H1 (cell line): ENCODE results near the gene MAIP1. TPM values are rescaled to one million over a fixed set of nuclear protein-coding genes. Genes with fewer than 3 reads are reported as not detected.

Experiments
- CTCF ChIA-PET: fragments of 300-600 bp; sonication (Branson Sonifier 250); formaldehyde crosslinking; loops from one replicate; lab custom pipeline; 2021; ENCODE audit not compliant: partially characterized antibody; lab: Charles Lee
- POLR2A ChIA-PET: fragments of 300-600 bp; sonication (Branson Sonifier 250); formaldehyde crosslinking; loops from one replicate; lab custom pipeline; 2021; ENCODE audit warnings: inconsistent platforms; ENCODE audit not compliant: partially characterized antibody; lab: Charles Lee
- DNase-seq, 2 experiments: peaks; one replicate each; pipeline versions ENCODE4 v3.0.0 to v3.0.0-alpha.2; 2010 to 2022; ENCODE audit warnings: low spot score in 2 of 2, low read depth in 1 of 2, mixed read lengths in 1 of 2
- FAIRE-seq: peaks from 2 replicates; lab custom pipeline; 2011; peaks lifted over from hg19 to GRCh38; lab: Jason Lieb, UNC
- H2AFZ ChIP-seq: 2 replicates; pipeline ENCODE4 v1.8.1; 2012; ENCODE audit warnings: low read length, inconsistent platforms
- H2AK5ac ChIP-seq: 2 replicates; pipeline ENCODE4 v1.6.1; 2013; ENCODE audit warnings: low read depth, low read length
- H2BK120ac ChIP-seq: replicated peaks from 2 replicates; pipeline ENCODE3; 2013; ENCODE audit warnings: low read depth, low read length, inconsistent platforms
- H2BK12ac ChIP-seq: 2 replicates; pipeline ENCODE4 v1.6.1; 2013; ENCODE audit warnings: low read depth, low read length
- H2BK15ac ChIP-seq: 2 replicates; pipeline ENCODE4 v1.6.1; 2013; ENCODE audit warnings: low read length
- H2BK20ac ChIP-seq: 2 replicates; pipeline ENCODE4 v1.6.1; 2013; ENCODE audit warnings: low read length
- H2BK5ac ChIP-seq: 2 replicates; pipeline ENCODE4 v1.6.1; 2013; ENCODE audit warnings: low read depth, low read length
- H3K14ac ChIP-seq: 2 replicates; pipeline ENCODE4 v1.6.1; 2013; ENCODE audit warnings: inconsistent platforms; ENCODE audit not compliant: insufficient read length
- H3K18ac ChIP-seq: 2 replicates; pipeline ENCODE4 v1.6.1; 2013; ENCODE audit warnings: low read length; ENCODE audit errors: extremely low read depth
- H3K23ac ChIP-seq: 2 replicates; pipeline ENCODE4 v1.6.1; 2013; ENCODE audit warnings: inconsistent platforms; ENCODE audit not compliant: insufficient read length
- H3K23me2 ChIP-seq: 2 replicates; pipeline ENCODE4 v1.6.1; 2013; ENCODE audit warnings: low read depth, low read length
- H3K27ac ChIP-seq: 2 replicates; pipeline ENCODE4 v1.6.1; 2011; ENCODE audit warnings: low read depth, low read length, inconsistent platforms
- H3K27me3 ChIP-seq, 4 experiments: replicated peaks in 1 of 4; 1 replicate in 1 of 4; 2 replicates in 3 of 4; pipeline versions ENCODE4 v1.6.1 to v1.8.1; 2011 to 2013; ENCODE audit warnings: low read length in 3 of 4, mild to moderate bottlenecking in 3 of 4, inconsistent platforms in 2 of 4, mixed read lengths in 2 of 4, moderate library complexity in 1 of 4; ENCODE audit not compliant: control insufficient read depth in 3 of 4, insufficient read depth in 3 of 4; ENCODE audit errors: extremely low read depth in 1 of 4
- H3K36me3 ChIP-seq, 4 experiments: 2 replicates each; pipeline versions ENCODE4 v1.6.1 to v1.8.1; 2011 to 2013; ENCODE audit warnings: mild to moderate bottlenecking in 4 of 4, low read length in 3 of 4, moderate library complexity in 2 of 4, control low read depth in 1 of 4, inconsistent platforms in 1 of 4; ENCODE audit not compliant: insufficient read depth in 4 of 4, control insufficient read depth in 2 of 4
- H3K4ac ChIP-seq: replicated peaks from 2 replicates; pipeline ENCODE3; 2013; ENCODE audit warnings: low read length, low read depth, mixed read lengths, inconsistent platforms; ENCODE audit not compliant: insufficient read length
- H3K4me1 ChIP-seq, 4 experiments: replicated peaks in 1 of 4; 1 replicate in 1 of 4; 2 replicates in 3 of 4; pipeline versions ENCODE4 v1.6.1 to v1.8.1; 2011 to 2013; ENCODE audit warnings: low read length in 3 of 4, inconsistent platforms in 2 of 4, mixed read lengths in 1 of 4; ENCODE audit not compliant: insufficient read depth in 4 of 4, control insufficient read depth in 3 of 4
- H3K4me2 ChIP-seq, 2 experiments: 2 replicates each; pipeline versions ENCODE4 v1.6.1 to v1.8.1; 2011 to 2013; ENCODE audit warnings: low read depth in 2 of 2, low read length in 2 of 2, control low read depth in 1 of 2, inconsistent platforms in 1 of 2, mild to moderate bottlenecking in 1 of 2; ENCODE audit not compliant: insufficient read depth in 1 of 2
- H3K4me3 ChIP-seq, 4 experiments: fragments of 200-600, 300-600 bp in 1 of 4; sonication (generic), shearing (Covaris generic), sonication (Bioruptor Twin) in 1 of 4; 2 replicates each; pipeline versions ENCODE4 v1.5.1 to v1.8.1; 2011 to 2016; ENCODE audit warnings: low read length in 4 of 4, low read depth in 3 of 4, control low read depth in 2 of 4, inconsistent platforms in 2 of 4, mild to moderate bottlenecking in 2 of 4, mixed read lengths in 1 of 4, moderate library complexity in 1 of 4; ENCODE audit not compliant: insufficient read depth in 2 of 4; ENCODE audit errors: extremely low read depth in 1 of 4
- H3K56ac ChIP-seq: replicated peaks from 2 replicates; pipeline ENCODE3; 2013; ENCODE audit warnings: low read depth, mild to moderate bottlenecking, mixed read lengths, low read length, inconsistent platforms; ENCODE audit not compliant: insufficient read length
- H3K79me1 ChIP-seq: 2 replicates; pipeline ENCODE4 v1.6.1; 2013; ENCODE audit warnings: low read depth, low read length, control low read depth
- H3K79me2 ChIP-seq, 2 experiments: 2 replicates each; pipeline versions ENCODE4 v1.6.1 to v1.8.1; 2012 to 2013; ENCODE audit warnings: low read length in 2 of 2, mild to moderate bottlenecking in 2 of 2, inconsistent platforms in 1 of 2; ENCODE audit not compliant: insufficient read depth in 2 of 2, control insufficient read depth in 1 of 2
- H3K9ac ChIP-seq, 4 experiments: replicated peaks in 1 of 4; 1 replicate in 1 of 4; 2 replicates in 3 of 4; pipeline versions ENCODE4 v1.6.1 to v1.8.1; 2011 to 2013; ENCODE audit warnings: low read depth in 3 of 4, low read length in 3 of 4, control low read depth in 2 of 4, mild to moderate bottlenecking in 2 of 4, moderate library complexity in 2 of 4, inconsistent platforms in 1 of 4; ENCODE audit errors: extremely low read depth in 1 of 4
- H3K9me3 ChIP-seq, 2 experiments: 2 replicates each; pipeline versions ENCODE4 v1.6.1 to v1.8.1; 2012 to 2013; ENCODE audit warnings: mild to moderate bottlenecking in 2 of 2, moderate library complexity in 2 of 2, control low read depth in 1 of 2, inconsistent platforms in 1 of 2, low read depth in 1 of 2, low read length in 1 of 2, mixed read lengths in 1 of 2; ENCODE audit not compliant: insufficient read depth in 2 of 2
- H4K20me1 ChIP-seq, 2 experiments: replicated peaks in 1 of 2; 2 replicates each; pipeline versions ENCODE3 to v1.8.1; 2011 to 2013; ENCODE audit warnings: inconsistent platforms in 2 of 2, low read length in 2 of 2, mild to moderate bottlenecking in 1 of 2; ENCODE audit not compliant: insufficient read depth in 2 of 2, control insufficient read depth in 1 of 2
- H4K5ac ChIP-seq: 2 replicates; pipeline ENCODE4 v1.6.1; 2013; ENCODE audit warnings: low read length, low read depth, mixed read lengths, inconsistent platforms; ENCODE audit not compliant: insufficient read length
- H4K8ac ChIP-seq: 2 replicates; pipeline ENCODE4 v1.8.0; 2013; ENCODE audit warnings: mild to moderate bottlenecking, moderate library complexity, low read length, inconsistent platforms; ENCODE audit not compliant: insufficient read depth; ENCODE audit errors: extremely low read depth
- H4K91ac ChIP-seq: replicated peaks from 2 replicates; pipeline ENCODE3; 2013; ENCODE audit warnings: low read length, mixed read lengths, inconsistent platforms; ENCODE audit not compliant: insufficient read length
- ATF3 ChIP-seq: IDR thresholded peaks from 2 replicates; pipeline ENCODE4 v1.6.1; 2011; ENCODE audit warnings: low read depth, mild to moderate bottlenecking, low read length; ENCODE audit not compliant: insufficient read depth
- BACH1 ChIP-seq: IDR thresholded peaks from 2 replicates; pipeline ENCODE4 v1.6.1; 2012; ENCODE audit warnings: low read length, improper control_type of control experiment
- GTF2F1 ChIP-seq: IDR thresholded peaks from 2 replicates; pipeline ENCODE4 v1.6.1; 2012; ENCODE audit warnings: low read depth, low read length, improper control_type of control experiment, borderline replicate concordance
- HDAC6 ChIP-seq: IDR thresholded peaks from one replicate; pipeline ENCODE4 v1.7.1; 2012; ENCODE audit warnings: low read depth, mild to moderate bottlenecking, inconsistent platforms, low read length, moderate library complexity
- JUN ChIP-seq: IDR thresholded peaks from 2 replicates; pipeline ENCODE4 v1.6.1; 2011; ENCODE audit warnings: low read depth, mild to moderate bottlenecking, improper control_type of control experiment, low read length
- MAX ChIP-seq: IDR thresholded peaks from 2 replicates; pipeline ENCODE4 v1.6.1; 2012; ENCODE audit warnings: inconsistent platforms
- RXRA ChIP-seq: IDR thresholded peaks from 2 replicates; pipeline ENCODE4 v1.6.1; 2011; ENCODE audit warnings: low read depth, mild to moderate bottlenecking, low read length, moderate library complexity; ENCODE audit not compliant: insufficient read depth
- SIRT6 ChIP-seq: IDR thresholded peaks from one replicate; pipeline ENCODE4 v1.7.1; 2012; ENCODE audit warnings: low read length, inconsistent platforms
- SP2 ChIP-seq: IDR thresholded peaks from 2 replicates; pipeline ENCODE4 v1.6.1; 2012; ENCODE audit warnings: mild to moderate bottlenecking, low read length, inconsistent platforms
- SP4 ChIP-seq: IDR thresholded peaks from 2 replicates; pipeline ENCODE4 v1.6.1; 2012; ENCODE audit warnings: low read length, inconsistent platforms
- WGBS, 2 experiments: shearing (Covaris generic) in 1 of 2; methylation state at CpG; one replicate each; pipeline versions ENCODE4 v1.1.6 to v1.1.7; 2013 to 2015; ENCODE audit warnings: low lambda C conversion rate in 2 of 2, mixed read lengths in 2 of 2, inconsistent platforms in 1 of 2, low coverage in 1 of 2, missing lambda C conversion rate in 1 of 2; ENCODE audit not compliant: insufficient replicate concordance in 2 of 2, insufficient coverage in 1 of 2, insufficient read length in 1 of 2; ENCODE audit errors: extremely low coverage in 1 of 2, missing lambda C conversion rate in 1 of 2; 5-methylcytosine and 5-hydroxymethylcytosine counted together
- polyA plus RNA-seq, 7 experiments: library from polyadenylated mRNA; depleted of rRNA in 3 of 7; stranded (reverse) in 5 of 7; unstranded in 2 of 7; fragments of >200 nt in 5 of 7; fragments of 200-250 nt in 2 of 7; gene quantifications; 1 replicate in 5 of 7; 2 replicates in 1 of 7; 4 replicates in 1 of 7; pipeline versions ENCODE4 v1.2.1 to v1.2.3, GENCODE V29; 2011 to 2013; ENCODE audit warnings: missing spikeins in 2 of 7, mixed read lengths in 2 of 7
- total RNA-seq: library from RNA; stranded (reverse); fragmentation: NEBNext Ultra II Directional; extraction: Animal tissue kit (Norgen Biotek cat#: 25700); gene quantifications from 2 replicates; pipeline ENCODE4 v1.2.1, GENCODE V29; 2021

Gene MAIP1
- total and polyA plus RNA-seq, 2 of the 8 experiments (the other 6 are each of a cell fraction or from before 2014, with no cell fraction given), result 23.2 to 28.5 TPM

GRCh38 chr2:199951023-199951422, 4.4 kb upstream of the MAIP1 start:
- H3K18ac ChIP-seq, result no peak overlapping the region
- no peak overlapping the region for H2AK5ac ChIP-seq
- H3K9me3 ChIP-seq, result no peaks in the 10 kb centered on the region
- H4K8ac ChIP-seq, result no peak overlapping the region
- H2BK12ac ChIP-seq, result no peak overlapping the region
- FAIRE-seq (no peak), DNase-seq (no peak)
- H3K27me3 ChIP-seq, result no peaks in the 10 kb centered on the region
- no peak overlapping the region for H2BK120ac ChIP-seq
- no peak overlapping the region for H3K14ac ChIP-seq
- no peak overlapping the region for H2BK20ac ChIP-seq
- TF ChIP-seq SP2 (no peak), HDAC6 (no peak), BACH1 (no peak), RXRA (no peak), SP4 (no peak), ATF3 (no peak), SIRT6 (no peak), MAX (no peak), GTF2F1 (no peak), JUN (no peak)
- H3K4me1 ChIP-seq, result peaks cover 0 to 2% (median 1%) of the 10 kb centered on the region in 4 experiments; a peak in 3 of 7 replicates
- no peak overlapping the region for H2BK5ac ChIP-seq
- H3K27ac ChIP-seq, result no peak overlapping the region
- peaks cover 0 to 4% of the 10 kb centered on the region in 2 experiments for H4K20me1 ChIP-seq
- no peaks in the 10 kb centered on the region; the same call in 1 of the 2 replicates for H3K23me2 ChIP-seq
- no peak overlapping the region for H3K56ac ChIP-seq
- CTCF ChIA-PET, result interaction anchor here (1.0 kb wide), 1 partner anchor 9 kb away, joined by 3 read pairs; no protein-coding TSS in a partner anchor
- H4K5ac ChIP-seq, result no peak overlapping the region
- no peak overlapping the region for H2BK15ac ChIP-seq
- no peak overlapping the region for H3K9ac ChIP-seq
- H3K23ac ChIP-seq, result no peak overlapping the region
- POLR2A ChIA-PET, result interaction anchor here (0.9 to 1.4 kb wide), 2 partner anchors 11 to 20 kb away, joined by 3 to 4 read pairs; no protein-coding TSS in a partner anchor
- H3K4me2 ChIP-seq, result no peak overlapping the region
- peaks cover 4 to 52% (median 13%) of the 10 kb centered on the region in 4 experiments for H3K36me3 ChIP-seq
- H3K79me2 ChIP-seq, result peaks cover 6 to 67% of the 10 kb centered on the region in 2 experiments
- no peak overlapping the region for H3K4ac ChIP-seq
- no peak overlapping the region for H3K4me3 ChIP-seq
- H3K79me1 ChIP-seq, result peaks cover 2% of the 10 kb centered on the region
- no peak overlapping the region for H2AFZ ChIP-seq
- WGBS, 2 experiments, result 71% methylated on average over 1 of the region's 1 CpG; no CpG with 5 or more reads in 1 of the 2 experiments
- no peak overlapping the region for H4K91ac ChIP-seq
